ENCODE measurements around the gene SEC61A2.

- TF ChIP-seq EZH2phosphoT487 (IDR thresholded peaks at IDR 0.05; ENCODE audit: borderline replicate concordance, low read length): no peak
- no peak for TF ChIP-seq CTCF (IDR thresholded peaks at IDR 0.05; ENCODE audit: low read depth, low read length, poor library complexity, severe bottlenecking)
Observed at GRCh38 chr10:12207114-12207513, 77.6 kb downstream of the SEC61A2 start.

Measured in DOHH2 (cell line).